Natural killer cell (primary cell): ENCODE data around the gene CGB3. TPM values are rescaled to one million over a fixed set of nuclear protein-coding genes. Genes with fewer than 3 reads are reported as not detected.

Experiments
- ATAC-seq, 3 donors: fragments of 150-1000 bp in 2 of 3; fragments of 200-7000 bp in 1 of 3; cut with Tn5 transposase; 1 replicate in 1 of 3; 2 replicates in 2 of 3; pipeline ENCODE4 v1.10.0; 2021; ENCODE audit warnings: mild to moderate bottlenecking in 2 of 3, moderate library complexity in 2 of 3
- DNase-seq, 2 donors: peaks; one replicate each; pipeline versions ENCODE4 v3.0.0 to v3.0.0-alpha.2; 2013 to 2021; ENCODE audit warnings: mixed read lengths in 1 of 2
- H3K27ac ChIP-seq: one replicate; pipeline ENCODE4 v1.5.1; 2013; ENCODE audit warnings: mild to moderate bottlenecking, low read length
- H3K27me3 ChIP-seq: one replicate; pipeline ENCODE4 v1.6.1; 2013; ENCODE audit warnings: low read length; ENCODE audit not compliant: control insufficient read depth, insufficient read depth
- H3K36me3 ChIP-seq: one replicate; pipeline ENCODE4 v1.6.1; 2013; ENCODE audit warnings: low read length; ENCODE audit not compliant: control insufficient read depth, insufficient read depth
- H3K4me1 ChIP-seq: one replicate; pipeline ENCODE4 v1.6.1; 2013; ENCODE audit warnings: low read length; ENCODE audit not compliant: control insufficient read depth, insufficient read depth
- H3K4me3 ChIP-seq: one replicate; pipeline ENCODE4 v1.5.1; 2013; ENCODE audit warnings: low read length
- H3K9me3 ChIP-seq: one replicate; pipeline ENCODE4 v1.6.1; 2013; ENCODE audit warnings: low read length; ENCODE audit not compliant: control insufficient read depth, insufficient read depth
- H3K27ac Mint-ChIP-seq, 2 donors: one replicate each; pipeline ENCODE4 v1.8.0; 2022; ENCODE audit warnings: mild to moderate bottlenecking in 2 of 2, mixed read lengths in 2 of 2, moderate library complexity in 1 of 2
- H3K27me3 Mint-ChIP-seq, 2 donors: one replicate each; pipeline ENCODE4 v1.8.0; 2022; ENCODE audit warnings: low read depth in 2 of 2, mixed read lengths in 2 of 2
- H3K36me3 Mint-ChIP-seq: one replicate; pipeline ENCODE4 v1.8.0; 2022; ENCODE audit warnings: mixed read lengths
- H3K4me1 Mint-ChIP-seq, 2 donors: one replicate each; pipeline ENCODE4 v1.8.0; 2022; ENCODE audit warnings: mixed read lengths in 2 of 2
- H3K4me3 Mint-ChIP-seq: one replicate; pipeline ENCODE4 v1.8.0; 2022; ENCODE audit warnings: mild to moderate bottlenecking, moderate library complexity, mixed read lengths
- H3K9me3 Mint-ChIP-seq, 2 donors: one replicate each; pipeline ENCODE4 v1.8.0; 2022; ENCODE audit warnings: mixed read lengths in 2 of 2
- CTCF ChIP-seq: fragments of 200-600 bp; IDR thresholded peaks from one replicate; pipeline ENCODE4 v1.8.0; 2022; ENCODE audit warnings: antibody characterized with exemption
- WGBS: methylation state at CpG from one replicate; pipeline ENCODE4 v1.1.7; 2013; ENCODE audit warnings: missing lambda C conversion rate; ENCODE audit not compliant: insufficient coverage; 5-methylcytosine and 5-hydroxymethylcytosine counted together
- intact Hi-C: fragments of 100-400 bp; cut with micrococcal nuclease; formaldehyde crosslinking; loops from one replicate; pipeline ENCODE4 v1.14.2; 2022
- total RNA-seq, 4 donors: library from RNA; stranded (reverse); fragments of 120-200 nt in 1 of 4; gene quantifications; one replicate each; pipeline versions ENCODE4 v1.2.3 to v1.2.4, GENCODE V29; 2013 to 2022

Gene CGB3
- total RNA-seq, 3 donors from 2014 or later (not counting 1 experiment from before 2014, with no cell fraction given): not detected

DNA sequence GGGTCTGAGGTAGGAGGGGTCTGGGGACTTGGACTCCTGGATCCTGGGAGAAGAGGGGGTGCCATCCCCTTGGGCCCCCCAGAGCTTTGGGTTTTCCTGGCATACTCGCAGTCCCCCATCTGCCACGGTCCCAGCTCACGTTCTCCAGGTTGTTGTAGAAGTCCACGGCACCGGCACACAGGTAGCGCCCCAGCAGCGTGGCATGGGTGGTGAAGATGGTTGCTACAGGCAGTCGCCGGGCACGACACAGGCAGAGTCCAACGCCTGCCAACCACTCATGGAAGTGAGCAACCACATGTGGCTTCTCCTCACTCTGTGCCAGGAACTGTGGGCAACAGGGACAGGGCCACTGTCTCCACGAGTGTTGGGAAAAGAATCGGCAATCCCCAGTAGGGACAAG, 38.4 kb downstream of the CGB3 start:
- 96% methylated on average over 13 of the region's 13 CpGs for WGBS
- Histone ChIP-seq H3K4me3 (no peak overlapping the region), H3K36me3 (peaks cover 10% of the 10 kb centered on the region), H3K4me1 (no peaks in the 10 kb centered on the region), H3K27me3 (no peaks in the 10 kb centered on the region), H3K27ac (no peak overlapping the region), H3K9me3 (no peaks in the 10 kb centered on the region)
- ATAC-seq (no peak), DNase-seq (no peak)
- Mint-ChIP-seq H3K4me1 (peaks cover 6 to 9% of the 10 kb centered on the region in 2 donors), H3K27me3 (no peaks in the 10 kb centered on the region), H3K9me3 (no peaks in the 10 kb centered on the region), H3K36me3 (no peaks in the 10 kb centered on the region), H3K27ac (no peak overlapping the region), H3K4me3 (no peak overlapping the region)
- intact Hi-C loops: no loop called here
- TF ChIP-seq CTCF: no peak

DNA sequence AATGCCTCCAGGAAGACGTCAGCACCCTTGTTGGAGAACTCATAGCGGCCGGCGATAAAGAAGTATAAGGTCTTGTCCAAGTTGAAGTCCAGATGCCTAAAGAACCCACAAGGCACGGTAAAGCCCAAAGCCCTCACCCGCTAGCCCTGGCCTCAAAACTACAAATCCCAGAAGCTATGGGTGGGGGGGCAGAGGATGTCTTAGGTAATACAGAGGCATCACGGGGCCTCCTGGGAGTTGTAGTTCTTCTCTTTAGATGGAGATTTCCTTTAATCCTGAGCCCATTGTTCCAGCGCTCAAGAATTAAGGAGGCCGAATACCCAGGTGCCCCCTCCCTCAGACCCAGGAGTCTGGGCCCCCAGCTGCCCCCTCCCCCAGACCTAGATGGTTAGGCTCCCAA, 41.9 kb downstream of the CGB3 start:
- no peak overlapping the region for H3K4me3 Mint-ChIP-seq
- no peaks in the 10 kb centered on the region for H3K27me3 ChIP-seq
- no peak for ATAC-seq
- peaks cover 5% of the 10 kb centered on the region for H3K36me3 ChIP-seq
- H3K9me3 ChIP-seq: no peaks in the 10 kb centered on the region
- TF ChIP-seq CTCF: no peak
- intact Hi-C loops: no loop called here
- no peaks in the 10 kb centered on the region for H3K4me1 ChIP-seq
- no peak for DNase-seq
- no peaks in the 10 kb centered on the region for H3K36me3 Mint-ChIP-seq
- H3K4me3 ChIP-seq: no peak overlapping the region
- no peak overlapping the region for H3K27ac Mint-ChIP-seq
- H3K4me1 Mint-ChIP-seq: no peaks in the 10 kb centered on the region
- H3K27me3 Mint-ChIP-seq: no peaks in the 10 kb centered on the region
- no peaks in the 10 kb centered on the region for H3K9me3 Mint-ChIP-seq
- no peak overlapping the region for H3K27ac ChIP-seq
- 93% methylated on average over 9 of the region's 9 CpGs for WGBS

GRCh38 chr19:48977061-48977460, 47.1 kb downstream of the CGB3 start:
- Mint-ChIP-seq H3K36me3 (no peaks in the 10 kb centered on the region), H3K9me3 (no peaks in the 10 kb centered on the region)

More at GRCh38 chr19:48977061-48977460, 47.1 kb downstream of the CGB3 start:
- Histone ChIP-seq H3K27me3 (no peaks in the 10 kb centered on the region), H3K4me3 (no peak overlapping the region), H3K36me3 (peaks cover 16% of the 10 kb centered on the region), H3K27ac (no peak overlapping the region), H3K4me1 (no peaks in the 10 kb centered on the region), H3K9me3 (no peaks in the 10 kb centered on the region)
- no peaks in the 10 kb centered on the region for H3K4me1 Mint-ChIP-seq
- ATAC-seq (no peak), DNase-seq (no peak)
- WGBS: 94% methylated on average over 2 of the region's 2 CpGs
- TF ChIP-seq CTCF: no peak
- no peak overlapping the region for H3K4me3 Mint-ChIP-seq
- H3K27me3 Mint-ChIP-seq: no peaks in the 10 kb centered on the region
- H3K27ac Mint-ChIP-seq: no peak overlapping the region
- intact Hi-C loops: no loop called here
